ENCODE results near the gene CTNNBL1.

The CTNNBL1 gene

DNA sequence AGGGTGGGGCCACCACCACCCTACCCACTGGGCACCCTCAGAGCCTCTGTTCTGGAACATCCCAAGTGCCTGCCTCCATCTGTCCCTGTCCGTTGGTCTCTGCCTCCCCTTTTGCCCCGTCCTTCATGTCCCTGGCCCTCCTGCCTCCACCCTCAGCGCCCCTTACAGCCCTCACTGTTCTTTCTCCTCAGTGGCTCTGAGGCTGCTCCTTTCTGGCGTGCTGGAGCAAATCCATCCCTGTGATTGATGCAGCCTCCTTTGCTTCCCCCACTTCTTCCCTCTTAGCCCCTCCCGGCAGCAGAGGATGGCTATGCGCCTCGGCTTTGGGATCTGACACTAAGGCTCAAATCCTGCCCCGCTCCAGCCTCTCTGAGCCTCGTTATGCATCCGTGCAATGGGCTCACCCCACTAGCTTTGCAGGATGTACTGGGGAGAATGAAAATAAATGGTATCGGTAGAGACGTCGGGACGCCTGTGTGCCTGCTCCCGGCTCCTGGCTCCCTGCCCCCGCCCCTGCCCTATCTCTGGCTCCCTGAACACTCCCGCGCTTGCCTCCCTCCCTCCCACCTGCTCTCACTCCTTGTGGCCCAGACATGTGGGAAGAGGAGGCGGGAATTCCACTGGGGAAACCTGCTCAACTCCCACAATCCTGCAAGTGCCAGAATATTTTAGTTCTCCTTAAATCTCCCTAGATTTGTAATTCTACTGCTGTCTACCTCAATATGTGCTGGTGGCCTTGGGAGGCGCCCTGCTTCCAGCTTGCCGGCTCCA is 222.2 kb downstream of the CTNNBL1 start:
- peak; percentile 71 for DNase-seq (ENCODE audit: low spot score)

DNA sequence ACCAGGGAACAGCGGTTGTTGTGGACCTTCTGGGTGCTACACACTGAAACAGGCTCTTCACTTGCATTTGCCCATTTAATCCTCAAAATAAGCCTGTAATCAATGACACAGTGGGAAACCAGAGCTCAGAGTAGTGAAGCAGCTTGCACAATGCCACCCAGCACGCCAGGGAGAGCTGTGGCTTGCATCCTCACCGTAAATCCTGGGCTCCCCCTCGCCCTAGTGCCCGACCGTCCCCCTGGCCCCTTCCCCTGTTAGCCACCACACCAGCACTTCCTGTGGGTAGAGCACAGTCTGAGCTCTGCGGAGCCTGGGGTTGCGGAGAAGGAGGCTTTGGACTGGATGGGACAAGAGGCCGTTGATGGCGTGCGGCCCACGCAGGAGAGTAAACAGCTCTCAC is 223.6 kb downstream of the CTNNBL1 start:
- DNase-seq (ENCODE audit: low spot score): no peak

GRCh38 chr20:37918035-37918434 is 224.2 kb downstream of the CTNNBL1 start:
- no peak for DNase-seq (ENCODE audit: low spot score)

DNA sequence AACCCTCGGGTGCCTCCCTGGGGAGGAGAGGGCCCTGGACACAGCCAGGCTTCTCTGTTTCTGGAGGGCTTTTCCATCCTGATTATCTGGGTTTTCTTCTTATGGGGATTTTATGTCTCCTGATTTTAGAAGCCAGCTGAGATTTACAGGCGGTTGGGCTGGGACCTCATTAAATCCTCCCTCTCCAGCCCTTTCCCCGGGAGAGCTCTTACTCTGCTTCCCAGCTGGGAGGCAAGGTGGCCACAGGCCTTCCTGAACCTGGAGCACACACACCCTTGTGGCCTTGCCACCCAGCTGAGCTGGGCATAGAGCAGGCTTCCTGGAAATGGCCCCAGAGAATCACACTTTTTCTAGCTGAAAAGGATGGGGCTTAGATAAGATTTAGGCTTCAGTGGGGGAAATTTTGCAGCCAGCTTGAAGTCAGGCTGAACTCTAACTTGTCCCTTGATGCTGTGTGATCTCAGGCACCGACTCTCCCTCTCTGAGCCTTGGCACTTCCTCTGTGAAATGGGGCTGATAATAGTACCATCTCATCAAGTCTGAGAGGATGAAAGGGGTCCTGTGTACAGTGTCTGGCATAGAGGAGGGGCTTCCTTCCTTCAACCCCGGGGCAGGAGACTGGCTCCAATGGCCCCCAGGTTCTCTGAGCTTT is 225.7 kb downstream of the CTNNBL1 start:
- DNase-seq (ENCODE audit: low spot score): no peak

DNA sequence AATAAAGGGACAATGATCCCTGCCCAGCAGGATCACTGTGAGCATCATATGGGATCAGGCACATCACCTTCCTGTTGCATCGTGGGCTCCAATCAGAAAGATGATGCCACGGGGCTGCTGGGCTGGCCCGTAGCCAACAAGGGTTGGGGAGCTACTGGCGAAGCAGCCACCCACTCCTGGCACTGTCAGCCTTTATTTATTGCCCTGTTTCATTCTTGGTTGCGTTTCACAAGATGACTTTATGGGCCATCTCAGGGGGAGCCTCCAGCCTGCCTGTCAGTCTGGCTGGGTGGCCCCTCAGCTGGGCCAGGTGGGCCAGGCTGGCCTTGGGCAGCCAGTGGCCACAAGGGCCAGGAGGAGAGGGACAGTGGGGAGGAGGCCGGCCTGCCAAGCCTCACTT is 226.4 kb downstream of the CTNNBL1 start:
- no peak for DNase-seq (ENCODE audit: low spot score)

DNA sequence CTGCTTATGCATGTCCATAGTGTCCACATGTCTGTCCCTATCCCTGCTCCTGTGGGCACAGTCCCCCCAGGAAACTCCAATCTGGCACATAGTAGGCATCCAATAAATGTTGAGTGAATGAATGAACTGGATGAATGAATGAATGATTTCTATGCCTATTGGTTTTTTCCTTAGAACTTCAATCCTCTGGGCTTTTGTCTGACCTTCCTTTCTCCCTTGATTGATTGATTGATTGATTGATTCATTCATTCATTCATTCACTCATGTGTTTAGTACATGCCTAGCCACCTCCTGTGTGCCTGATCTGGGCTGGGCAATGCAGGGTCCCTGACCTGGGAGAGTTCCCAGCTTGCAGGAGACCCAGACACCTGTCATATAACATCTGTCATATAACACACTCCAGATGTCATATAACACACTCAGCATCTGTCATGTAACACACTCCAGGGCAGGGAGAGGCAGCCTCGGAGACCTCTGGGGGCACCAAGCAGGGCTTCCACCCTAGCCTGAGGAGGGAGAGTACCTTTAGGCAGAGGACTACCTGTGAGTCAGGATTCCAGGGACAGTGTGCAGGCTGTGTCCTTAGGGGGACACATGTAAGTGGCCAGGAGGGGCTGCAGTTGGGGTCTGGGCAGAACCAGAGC is 227.0 kb downstream of the CTNNBL1 start:
- DNase-seq (ENCODE audit: low spot score): no peak

- DNase-seq (ENCODE audit: low spot score): no peak
Measured at GRCh38 chr20:37921341-37921929, 227.6 kb downstream of the CTNNBL1 start.
